ENCODE measurements around the gene CHTF18. TPM values are rescaled to one million over a fixed set of nuclear protein-coding genes. Genes with fewer than 3 reads are reported as not detected.

Gene CHTF18
- total and polyA plus RNA-seq, 2 of the 4 experiments (the other 2 are of a cell fraction), result 3.2 to 21.4 TPM

GRCh38 chr16:782766-783403 lies 5.5 kb upstream of the CHTF18 start:
- dilution Hi-C loops (cut with HindIII; ENCODE audit: low sequenced_read_pairs, unreplicated experiment), result no loop called here

More at GRCh38 chr16:782766-783403, 5.5 kb upstream of the CHTF18 start:
- no peak overlapping the region for H2BK120ac ChIP-seq (ENCODE audit: low read depth, low read length)
- no peak for DNase-seq
- H3K4me2 ChIP-seq (ENCODE audit: low read depth, low read length), result no peak overlapping the region
- H2BK15ac ChIP-seq (ENCODE audit: low read depth, low read length), result no peak overlapping the region
- in situ Hi-C loops (cut with MboI; ENCODE audit: low sequenced_read_pairs), result no loop called here
- no peak overlapping the region for H3K4ac ChIP-seq (ENCODE audit: low read depth, low read length)
- H3K14ac ChIP-seq (replicated peaks; ENCODE audit: low read depth, low read length), result no peak overlapping the region
- H2AK9ac ChIP-seq (replicated peaks; ENCODE audit: low read depth, low read length, poor library complexity), result no peak overlapping the region
- TF ChIP-seq MAFK (IDR thresholded peaks at IDR 0.05; ENCODE audit: low read depth, low read length) (no peak), CEBPB (IDR thresholded peaks at IDR 0.05; ENCODE audit: low read depth, low read length) (no peak), FOS (IDR thresholded peaks at IDR 0.05; ENCODE audit: low read depth, low read length) (no peak), CTCF (conservative IDR thresholded peaks at IDR 0.05; ENCODE audit: low read depth, low read length) (no peak), CHD1 (IDR thresholded peaks at IDR 0.05; ENCODE audit: low read depth, low read length) (no peak), RAD21 (IDR thresholded peaks at IDR 0.05; ENCODE audit: low read length) (no peak), MXI1 (IDR thresholded peaks at IDR 0.05; ENCODE audit: borderline replicate concordance, low read depth, low read length) (no peak), ELK1 (IDR thresholded peaks at IDR 0.05; ENCODE audit: borderline replicate concordance, low read depth, low read length) (no peak), SMC3 (IDR thresholded peaks at IDR 0.05; ENCODE audit: low read depth, low read length) (no peak), BHLHE40 (IDR thresholded peaks at IDR 0.05; ENCODE audit: low read depth, low read length) (no peak), NFE2L2 (IDR thresholded peaks at IDR 0.05; ENCODE audit: low read depth, low read length) (no peak), MAZ (IDR thresholded peaks at IDR 0.05; ENCODE audit: borderline replicate concordance, low read depth, low read length) (no peak), USF2 (IDR thresholded peaks at IDR 0.05; ENCODE audit: low read depth, low read length) (no peak), POLR2A (IDR thresholded peaks at IDR 0.05; ENCODE audit: low read depth, low read length) (no peak), RCOR1 (IDR thresholded peaks at IDR 0.05; ENCODE audit: insufficient replicate concordance, low read length) (no peak), RFX5 (IDR thresholded peaks at IDR 0.05; ENCODE audit: low read depth, low read length) (no peak)
- H3K9me3 ChIP-seq (ENCODE audit: control insufficient read depth, insufficient read depth, low read length), result no peaks in the 10 kb centered on the region
- no peak overlapping the region for H3K4me3 ChIP-seq (ENCODE audit: insufficient read depth, low read depth, low read length)
- H3K9ac ChIP-seq (ENCODE audit: low read depth, low read length), result no peak overlapping the region
- no peak overlapping the region for H3K18ac ChIP-seq (ENCODE audit: low read depth, low read length)
- peaks cover 10% of the 10 kb centered on the region; the same call in 1 of the 2 replicates for H3K36me3 ChIP-seq (ENCODE audit: control insufficient read depth, insufficient read depth, low read length)
- BruUV-seq (replicated peaks), result no TSS peak
- no peak overlapping the region for H3K23ac ChIP-seq (ENCODE audit: low read depth, low read length)
- ATAC-seq (ENCODE audit: low read depth), result no peak
- H4K20me1 ChIP-seq (ENCODE audit: insufficient read depth, low read length), result peaks cover 19% of the 10 kb centered on the region
- no peak overlapping the region for H2BK5ac ChIP-seq (ENCODE audit: low read depth, low read length, poor library complexity, severe bottlenecking)
- no peak overlapping the region for H3K56ac ChIP-seq (ENCODE audit: extremely low read depth, insufficient read depth, low read length)
- no peak overlapping the region for H3K27ac ChIP-seq (ENCODE audit: insufficient read depth, low read length)
- peaks cover 3 to 24% of the 10 kb centered on the region in 2 experiments; a peak in 1 of 4 replicates for H3K79me1 ChIP-seq (ENCODE audit: low read depth in 1 of 2, low read length in 2 of 2)
- peaks cover 11% of the 10 kb centered on the region; the same call in 1 of the 2 replicates for H3K4me1 ChIP-seq (ENCODE audit: control insufficient read depth, insufficient read depth, low read length)
- intact Hi-C loops (cut with micrococcal nuclease), result no loop called here
- H3K27me3 ChIP-seq (ENCODE audit: control insufficient read depth, insufficient read depth, low read length), result peaks cover 9% of the 10 kb centered on the region; the same call in 1 of the 2 replicates
- no peak overlapping the region for H4K8ac ChIP-seq (ENCODE audit: low read depth in 2 of 2, low read length in 2 of 2)
- no peak overlapping the region for H4K91ac ChIP-seq (ENCODE audit: insufficient read depth, low read depth, low read length)
- CTCF ChIA-PET, result interaction anchor here (0.9 kb wide), 1 partner anchor 70 kb away, joined by 3 read pairs; no protein-coding TSS in a partner anchor
- 68% methylated on average over 13 of the region's 36 CpGs; no CpG with 5 or more reads in 1 of the 2 experiments for WGBS, 2 experiments (ENCODE audit: extremely low coverage in 2 of 2, insufficient read length in 1 of 2)
- no peak overlapping the region for H2BK20ac ChIP-seq (ENCODE audit: low read depth, low read length)
- no peak overlapping the region for H2AFZ ChIP-seq (replicated peaks; ENCODE audit: low read length, poor library complexity)
- no peak overlapping the region for H4K5ac ChIP-seq (ENCODE audit: low read depth, low read length)
- H2AK5ac ChIP-seq (ENCODE audit: low read depth, low read length), result no peak overlapping the region
- no peaks in the 10 kb centered on the region for H3K9me1 ChIP-seq (ENCODE audit: insufficient read depth, low read length)
- POLR2A ChIA-PET (ENCODE audit: unreplicated experiment), result no interaction called here
